Lower leg skin (tissue), 3 donors: ENCODE measurements around the gene MRPS9.

ENCODE experiments used
- POLR2A ChIP-seq, 2 donors: fragments of 450-650 bp; IDR thresholded peaks; one replicate each; pipeline ENCODE4 v1.6.1; 2016 to 2017; ENCODE audit warnings: antibody characterized with exemption in 2 of 2, mild to moderate bottlenecking in 1 of 2, moderate library complexity in 1 of 2
- TF ChIP-seq, protein P1 (sequence below), 3 donors: fragments of 450-650 bp; IDR thresholded peaks; one replicate each; pipeline ENCODE4 v1.5.1; 2016; ENCODE audit warnings: antibody characterized with exemption in 3 of 3, mild to moderate bottlenecking in 3 of 3, moderate library complexity in 2 of 3

GRCh38 chr2:105100046-105100840, 62.4 kb downstream of the MRPS9 start:
- TF ChIP-seq POLR2A (IDR thresholded peaks at IDR 0.05): no peak
- TF ChIP-seq, protein P1, sequence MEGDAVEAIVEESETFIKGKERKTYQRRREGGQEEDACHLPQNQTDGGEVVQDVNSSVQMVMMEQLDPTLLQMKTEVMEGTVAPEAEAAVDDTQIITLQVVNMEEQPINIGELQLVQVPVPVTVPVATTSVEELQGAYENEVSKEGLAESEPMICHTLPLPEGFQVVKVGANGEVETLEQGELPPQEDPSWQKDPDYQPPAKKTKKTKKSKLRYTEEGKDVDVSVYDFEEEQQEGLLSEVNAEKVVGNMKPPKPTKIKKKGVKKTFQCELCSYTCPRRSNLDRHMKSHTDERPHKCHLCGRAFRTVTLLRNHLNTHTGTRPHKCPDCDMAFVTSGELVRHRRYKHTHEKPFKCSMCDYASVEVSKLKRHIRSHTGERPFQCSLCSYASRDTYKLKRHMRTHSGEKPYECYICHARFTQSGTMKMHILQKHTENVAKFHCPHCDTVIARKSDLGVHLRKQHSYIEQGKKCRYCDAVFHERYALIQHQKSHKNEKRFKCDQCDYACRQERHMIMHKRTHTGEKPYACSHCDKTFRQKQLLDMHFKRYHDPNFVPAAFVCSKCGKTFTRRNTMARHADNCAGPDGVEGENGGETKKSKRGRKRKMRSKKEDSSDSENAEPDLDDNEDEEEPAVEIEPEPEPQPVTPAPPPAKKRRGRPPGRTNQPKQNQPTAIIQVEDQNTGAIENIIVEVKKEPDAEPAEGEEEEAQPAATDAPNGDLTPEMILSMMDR (IDR thresholded peaks at IDR 0.05): no peak
